ENCODE results near the gene PIP5K1C. TPM values are rescaled to one million over a fixed set of nuclear protein-coding genes. Genes with fewer than 3 reads are reported as not detected.

The PIP5K1C gene
- total RNA-seq, 3 donors from 2014 or later (not counting 1 experiment from before 2014, with no cell fraction given), result 35.0 to 49.2 (median 36.8) TPM

DNA sequence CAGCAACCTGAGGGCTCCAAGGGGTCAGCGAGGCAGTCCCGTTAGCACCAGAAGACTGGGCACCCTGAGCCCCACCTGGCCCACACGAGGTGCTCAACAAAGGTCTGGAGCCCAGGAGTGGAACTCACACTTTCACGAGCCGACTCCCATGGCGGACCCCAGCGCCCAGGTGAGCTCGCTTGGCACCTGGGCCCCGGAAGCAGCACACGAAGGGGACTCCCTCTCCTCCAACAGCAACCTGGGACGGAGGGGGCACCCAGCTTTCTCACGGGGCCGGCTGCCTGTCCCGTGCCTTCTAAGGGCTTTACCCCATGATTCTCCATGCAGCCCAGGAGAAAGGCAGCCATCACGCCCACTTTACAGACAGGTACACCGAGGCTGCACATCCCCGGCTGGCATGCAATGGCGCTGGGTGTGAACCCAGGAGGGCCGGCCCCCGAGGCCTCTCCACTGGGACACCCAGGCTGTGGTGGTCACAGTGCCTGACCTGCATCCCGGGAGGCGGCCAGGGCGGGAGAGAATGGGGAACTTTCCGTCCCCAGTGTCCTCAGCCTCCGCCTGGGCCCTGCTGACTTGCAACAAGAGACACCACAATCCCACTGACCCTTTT is 5.0 kb downstream of the PIP5K1C start:
- Histone ChIP-seq H3K4me3 (ENCODE audit: low read length) (no peak overlapping the region), H3K27ac (ENCODE audit: low read length) (no peak overlapping the region), H3K36me3 (ENCODE audit: control insufficient read depth, insufficient read depth, low read length) (no peaks in the 10 kb centered on the region), H3K4me1 (ENCODE audit: control insufficient read depth, insufficient read depth, low read length) (peaks cover 25% of the 10 kb centered on the region), H3K27me3 (ENCODE audit: control insufficient read depth, insufficient read depth, low read length) (no peaks in the 10 kb centered on the region), H3K9me3 (ENCODE audit: control insufficient read depth, insufficient read depth, low read length) (no peaks in the 10 kb centered on the region)
- ATAC-seq, result no peak
- Mint-ChIP-seq H3K4me1 (peaks cover 21 to 75% of the 10 kb centered on the region in 2 donors), H3K9me3 (no peaks in the 10 kb centered on the region), H3K36me3 (no peaks in the 10 kb centered on the region), H3K4me3 (no peak overlapping the region), H3K27ac (no peak overlapping the region), H3K27me3 (ENCODE audit: low read depth in 2 of 2) (no peaks in the 10 kb centered on the region)
- TF ChIP-seq, protein P1, sequence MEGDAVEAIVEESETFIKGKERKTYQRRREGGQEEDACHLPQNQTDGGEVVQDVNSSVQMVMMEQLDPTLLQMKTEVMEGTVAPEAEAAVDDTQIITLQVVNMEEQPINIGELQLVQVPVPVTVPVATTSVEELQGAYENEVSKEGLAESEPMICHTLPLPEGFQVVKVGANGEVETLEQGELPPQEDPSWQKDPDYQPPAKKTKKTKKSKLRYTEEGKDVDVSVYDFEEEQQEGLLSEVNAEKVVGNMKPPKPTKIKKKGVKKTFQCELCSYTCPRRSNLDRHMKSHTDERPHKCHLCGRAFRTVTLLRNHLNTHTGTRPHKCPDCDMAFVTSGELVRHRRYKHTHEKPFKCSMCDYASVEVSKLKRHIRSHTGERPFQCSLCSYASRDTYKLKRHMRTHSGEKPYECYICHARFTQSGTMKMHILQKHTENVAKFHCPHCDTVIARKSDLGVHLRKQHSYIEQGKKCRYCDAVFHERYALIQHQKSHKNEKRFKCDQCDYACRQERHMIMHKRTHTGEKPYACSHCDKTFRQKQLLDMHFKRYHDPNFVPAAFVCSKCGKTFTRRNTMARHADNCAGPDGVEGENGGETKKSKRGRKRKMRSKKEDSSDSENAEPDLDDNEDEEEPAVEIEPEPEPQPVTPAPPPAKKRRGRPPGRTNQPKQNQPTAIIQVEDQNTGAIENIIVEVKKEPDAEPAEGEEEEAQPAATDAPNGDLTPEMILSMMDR (IDR thresholded peaks at IDR 0.05), result no peak
- no peak for DNase-seq
- WGBS (ENCODE audit: insufficient coverage), result 94% methylated on average over 25 of the region's 25 CpGs
- intact Hi-C loops (cut with micrococcal nuclease), result no loop called here

DNA sequence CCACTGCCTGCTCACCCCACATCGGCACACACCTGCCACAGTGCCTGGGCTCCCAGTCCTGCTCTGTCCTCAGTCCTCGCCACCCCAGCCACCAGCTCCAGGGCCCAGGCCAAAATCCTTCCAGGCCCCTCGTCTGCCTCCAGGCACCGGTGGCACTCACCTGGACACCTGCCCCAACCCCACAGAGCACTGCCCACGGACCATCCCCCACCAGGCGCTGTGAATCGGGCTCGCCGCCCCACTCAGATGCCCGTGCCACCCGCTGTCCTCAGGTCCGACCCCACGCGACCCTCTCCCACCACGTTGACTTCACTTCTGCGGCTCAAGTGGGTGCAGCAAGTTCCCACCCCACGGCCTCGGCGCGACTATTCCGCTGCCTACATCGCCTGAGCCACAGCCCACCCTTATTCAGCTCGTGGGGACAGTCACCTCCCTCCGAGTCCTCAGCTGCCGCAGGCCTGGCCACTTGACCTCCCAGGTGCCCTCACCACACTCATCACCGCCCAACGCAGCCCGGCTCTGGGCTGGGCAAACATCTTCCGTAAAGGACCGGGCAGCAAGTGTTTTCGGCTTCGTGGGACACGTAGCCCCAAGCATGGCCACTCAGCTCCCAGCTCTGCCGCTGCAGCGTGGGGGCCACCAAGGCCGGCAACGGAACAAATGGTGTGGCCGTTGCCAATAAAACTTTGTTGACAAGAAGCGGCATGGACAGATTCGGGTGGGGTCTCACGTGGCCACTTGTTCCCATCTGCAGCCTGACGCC is 5.7 kb downstream of the PIP5K1C start:
- no peaks in the 10 kb centered on the region for H3K9me3 ChIP-seq (ENCODE audit: control insufficient read depth, insufficient read depth, low read length)
- peaks cover 24% of the 10 kb centered on the region for H3K4me1 ChIP-seq (ENCODE audit: control insufficient read depth, insufficient read depth, low read length)
- intact Hi-C loops (cut with micrococcal nuclease), result no loop called here
- H3K36me3 ChIP-seq (ENCODE audit: control insufficient read depth, insufficient read depth, low read length), result no peaks in the 10 kb centered on the region
- peaks cover 22 to 77% of the 10 kb centered on the region in 2 donors for H3K4me1 Mint-ChIP-seq
- no peaks in the 10 kb centered on the region for H3K27me3 Mint-ChIP-seq (ENCODE audit: low read depth in 2 of 2)
- no peaks in the 10 kb centered on the region for H3K36me3 Mint-ChIP-seq
- no peak overlapping the region for H3K4me3 Mint-ChIP-seq
- DNase-seq (no peak), ATAC-seq (no peak)
- TF ChIP-seq, protein P1 (IDR thresholded peaks at IDR 0.05), result no peak
- 94% methylated on average over 42 of the region's 42 CpGs for WGBS (ENCODE audit: insufficient coverage)
- no peaks in the 10 kb centered on the region for H3K9me3 Mint-ChIP-seq
- no peak overlapping the region for H3K4me3 ChIP-seq (ENCODE audit: low read length)
- H3K27me3 ChIP-seq (ENCODE audit: control insufficient read depth, insufficient read depth, low read length), result no peaks in the 10 kb centered on the region
- no peak overlapping the region for H3K27ac Mint-ChIP-seq
- H3K27ac ChIP-seq (ENCODE audit: low read length), result no peak overlapping the region

DNA sequence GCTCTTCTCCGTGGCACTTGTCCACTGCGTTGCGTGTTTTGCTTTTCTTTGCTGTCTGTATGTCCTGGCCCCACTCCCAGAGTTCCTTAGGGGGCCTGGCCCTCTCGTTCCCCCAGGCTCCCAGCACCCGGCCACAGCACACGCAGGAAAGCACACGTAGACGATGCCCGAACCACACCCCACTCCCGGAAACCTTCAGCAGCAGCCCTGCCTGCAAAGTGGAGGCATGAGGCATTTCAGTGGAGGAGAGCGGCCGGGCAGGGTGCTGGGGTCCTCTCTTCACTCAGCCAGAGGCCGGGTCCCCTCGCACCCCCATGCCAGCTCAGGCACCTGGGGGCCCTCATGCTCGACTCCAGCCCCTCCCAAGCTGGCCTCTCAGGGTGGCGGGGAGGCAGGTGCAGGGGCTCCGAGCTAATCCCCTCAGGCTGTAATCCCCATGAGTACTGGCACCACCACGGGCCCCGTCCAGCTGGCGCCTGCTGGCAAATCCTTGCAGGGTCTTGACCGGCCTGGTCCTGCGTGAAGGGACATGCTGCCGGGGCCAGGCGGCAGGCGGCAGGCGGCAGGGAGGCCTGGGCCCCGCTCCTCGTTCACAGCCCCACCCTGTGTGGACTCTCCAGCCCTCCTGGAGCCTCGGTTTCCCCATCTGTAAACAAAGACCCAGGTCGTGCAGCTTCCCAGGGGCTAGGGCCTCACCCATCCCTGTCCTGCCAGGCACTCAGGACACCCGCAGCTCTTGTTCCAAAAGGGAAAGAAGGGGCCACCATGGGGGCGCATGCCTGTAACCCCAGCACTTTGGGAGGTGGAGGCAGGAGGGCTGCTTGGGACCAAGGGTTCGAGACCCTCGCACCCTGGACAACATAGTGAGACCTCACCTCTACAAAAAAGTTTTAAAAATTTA is 7.0 kb downstream of the PIP5K1C start:
- intact Hi-C loops (cut with micrococcal nuclease), result no loop called here
- Histone ChIP-seq H3K4me3 (ENCODE audit: low read length) (no peak overlapping the region), H3K36me3 (ENCODE audit: control insufficient read depth, insufficient read depth, low read length) (no peaks in the 10 kb centered on the region), H3K27me3 (ENCODE audit: control insufficient read depth, insufficient read depth, low read length) (no peaks in the 10 kb centered on the region), H3K4me1 (ENCODE audit: control insufficient read depth, insufficient read depth, low read length) (peaks cover 16% of the 10 kb centered on the region), H3K27ac (ENCODE audit: low read length) (no peak overlapping the region), H3K9me3 (ENCODE audit: control insufficient read depth, insufficient read depth, low read length) (no peaks in the 10 kb centered on the region)
- no peaks in the 10 kb centered on the region for H3K9me3 Mint-ChIP-seq
- ATAC-seq, result no peak
- H3K4me1 Mint-ChIP-seq, result peaks cover 23 to 72% of the 10 kb centered on the region in 2 donors
- H3K27ac Mint-ChIP-seq, result peak overlapping the region in 1 of 2 donors; percentile 5
- TF ChIP-seq, protein P1 (IDR thresholded peaks at IDR 0.05), result no peak
- H3K36me3 Mint-ChIP-seq, result no peaks in the 10 kb centered on the region
- no peak for DNase-seq
- WGBS (ENCODE audit: insufficient coverage), result 96% methylated on average over 34 of the region's 34 CpGs
- H3K4me3 Mint-ChIP-seq, result no peak overlapping the region
- H3K27me3 Mint-ChIP-seq (ENCODE audit: low read depth in 2 of 2), result no peaks in the 10 kb centered on the region
